Measurements from ENCODE around the gene RPL22.

Gene RPL22

DNA sequence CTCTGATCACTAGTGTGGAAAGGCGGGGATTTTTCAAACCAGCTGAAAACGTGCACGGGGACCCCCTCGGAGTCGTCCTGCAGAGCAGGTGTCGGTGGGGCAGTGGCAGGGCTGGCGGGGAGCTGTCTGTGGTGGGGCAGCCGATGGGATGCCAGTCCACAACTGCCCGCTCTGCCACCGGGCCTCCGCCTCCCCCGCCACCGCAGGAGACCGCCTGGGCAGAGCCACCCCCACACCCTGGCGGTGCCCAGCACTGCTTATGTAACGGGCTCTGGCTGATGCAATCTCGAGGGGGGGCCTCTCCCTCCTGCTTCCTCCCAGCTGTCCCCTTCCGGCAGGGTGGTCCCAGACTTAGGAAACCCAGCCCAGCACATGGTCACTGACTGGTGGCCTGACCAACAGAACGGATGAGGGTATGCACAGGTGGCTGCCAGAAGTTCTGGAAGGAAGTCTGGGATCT is 28.6 kb downstream of the RPL22 start:
- DNase-seq: peak; percentile 63

DNA sequence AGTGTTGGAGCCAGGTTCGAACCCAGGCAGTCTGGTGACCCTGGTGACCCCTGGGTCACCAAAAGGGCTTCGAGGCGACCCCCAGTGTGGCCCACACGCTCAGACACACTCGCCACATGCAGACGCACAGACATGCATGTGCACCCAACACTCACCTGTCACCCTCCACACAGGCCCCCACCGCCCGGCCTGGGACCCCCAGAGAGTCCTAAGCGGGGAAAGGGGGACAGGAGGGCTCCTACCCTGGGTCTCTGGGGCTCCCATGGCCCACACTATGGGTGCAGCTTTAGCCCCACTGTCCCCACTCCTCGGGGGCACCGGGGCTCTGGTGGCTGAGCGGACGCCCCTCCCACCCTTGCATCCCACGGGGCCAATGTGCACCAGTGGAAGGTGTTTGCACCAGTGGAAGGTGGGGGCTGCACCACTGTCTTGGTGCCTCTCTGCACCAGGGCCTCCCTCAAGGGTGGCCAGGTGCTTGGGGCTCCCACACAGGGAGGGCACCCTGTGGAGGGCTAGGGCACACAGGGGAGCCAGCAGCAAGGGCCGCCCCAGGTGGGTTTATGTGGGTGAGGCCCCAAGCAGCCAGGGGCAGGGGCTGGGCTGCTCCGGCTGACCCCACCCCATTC is 29.2 kb downstream of the RPL22 start:
- no peak for DNase-seq

GRCh38 chr1:6168947-6169586 is 30.3 kb downstream of the RPL22 start:
- DNase-seq: no peak

GRCh38 chr1:6167391-6168303 is 31.7 kb downstream of the RPL22 start:
- no peak for DNase-seq

DNA sequence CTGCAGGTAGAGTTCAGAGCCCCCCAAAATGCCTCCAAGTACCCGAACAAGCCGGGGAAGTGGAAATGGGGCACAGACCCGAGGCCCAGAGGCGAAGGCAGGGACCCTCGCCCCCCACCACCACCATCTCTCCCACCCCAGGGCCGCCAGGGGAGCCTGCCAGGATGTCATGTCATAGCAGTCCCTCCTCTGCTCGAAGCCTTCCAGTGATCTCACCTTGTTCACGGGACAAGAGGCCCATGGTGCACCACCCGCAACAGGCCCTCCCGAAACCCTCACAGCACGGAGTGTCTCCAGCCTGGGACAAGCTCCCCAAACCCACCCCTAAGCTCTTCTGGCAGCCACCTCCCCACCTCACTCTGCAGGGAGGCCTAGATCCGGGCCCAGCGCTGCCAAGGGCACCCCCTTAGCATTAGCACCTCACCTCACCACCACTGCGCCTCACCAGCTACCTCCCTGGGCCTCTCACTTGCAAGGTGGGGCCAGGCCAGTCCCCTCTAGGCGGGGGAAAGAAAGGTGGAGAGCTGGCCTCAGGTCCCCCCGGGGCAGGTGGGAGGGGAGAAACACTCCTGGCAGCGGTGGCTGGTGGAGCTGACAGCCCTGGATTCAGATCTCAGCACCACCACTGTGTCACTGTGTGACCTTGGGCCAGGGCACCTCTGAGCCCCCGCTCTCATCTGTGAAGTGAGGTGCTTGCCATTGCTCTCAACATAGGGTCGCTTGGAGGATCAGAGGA is 32.6 kb downstream of the RPL22 start:
- no peak for DNase-seq

GRCh38 chr1:6166221-6166620 is 33.2 kb downstream of the RPL22 start:
- DNase-seq: no peak

DNA sequence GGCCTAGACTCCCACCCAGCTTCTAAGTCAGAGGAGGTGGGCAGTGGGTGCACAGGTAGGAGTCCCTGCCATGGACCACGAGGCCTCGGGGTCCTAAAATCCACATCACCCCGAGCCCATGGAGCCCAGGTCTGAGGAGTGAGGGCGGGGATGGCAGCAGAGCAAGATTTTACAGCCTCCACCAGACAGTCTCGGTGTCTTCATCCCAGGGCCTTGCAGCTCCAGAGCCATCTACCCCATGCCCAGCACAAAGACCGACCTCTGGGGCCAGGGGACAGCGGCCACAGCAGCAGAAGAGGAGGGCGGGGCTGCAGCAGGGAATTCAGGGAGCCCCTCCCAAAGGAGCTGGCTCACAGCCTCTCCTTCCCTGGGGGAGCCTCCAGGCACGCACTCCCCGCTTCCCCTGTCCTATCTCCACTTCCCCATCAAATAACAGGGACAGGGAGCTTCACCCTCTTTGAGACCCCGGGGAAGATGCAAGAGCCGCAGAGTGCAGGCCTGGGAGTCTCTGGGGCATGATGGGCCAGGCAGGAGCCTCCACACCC is 33.9 kb downstream of the RPL22 start:
- DNase-seq: no peak

DNA sequence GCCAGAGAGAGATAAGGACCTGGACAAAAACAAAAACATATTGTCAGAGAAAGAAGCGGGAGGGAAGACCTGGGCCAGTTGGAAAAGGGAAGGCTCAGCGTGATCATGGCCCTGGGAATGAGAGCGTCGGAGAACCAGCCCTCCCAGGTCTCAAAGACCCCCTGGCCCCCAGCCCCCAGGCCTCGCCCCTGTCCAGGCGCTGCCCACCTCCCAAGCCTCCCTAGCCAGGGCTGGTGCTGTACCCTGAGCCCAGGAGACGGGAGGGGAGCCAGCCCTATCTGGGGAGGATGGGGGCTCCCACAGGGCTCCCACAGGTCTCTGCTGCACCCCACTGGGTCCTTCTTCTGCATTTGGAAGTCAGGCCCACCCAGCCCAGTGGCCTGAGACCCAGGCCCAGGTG is 34.4 kb downstream of the RPL22 start:
- no peak for DNase-seq

DNA sequence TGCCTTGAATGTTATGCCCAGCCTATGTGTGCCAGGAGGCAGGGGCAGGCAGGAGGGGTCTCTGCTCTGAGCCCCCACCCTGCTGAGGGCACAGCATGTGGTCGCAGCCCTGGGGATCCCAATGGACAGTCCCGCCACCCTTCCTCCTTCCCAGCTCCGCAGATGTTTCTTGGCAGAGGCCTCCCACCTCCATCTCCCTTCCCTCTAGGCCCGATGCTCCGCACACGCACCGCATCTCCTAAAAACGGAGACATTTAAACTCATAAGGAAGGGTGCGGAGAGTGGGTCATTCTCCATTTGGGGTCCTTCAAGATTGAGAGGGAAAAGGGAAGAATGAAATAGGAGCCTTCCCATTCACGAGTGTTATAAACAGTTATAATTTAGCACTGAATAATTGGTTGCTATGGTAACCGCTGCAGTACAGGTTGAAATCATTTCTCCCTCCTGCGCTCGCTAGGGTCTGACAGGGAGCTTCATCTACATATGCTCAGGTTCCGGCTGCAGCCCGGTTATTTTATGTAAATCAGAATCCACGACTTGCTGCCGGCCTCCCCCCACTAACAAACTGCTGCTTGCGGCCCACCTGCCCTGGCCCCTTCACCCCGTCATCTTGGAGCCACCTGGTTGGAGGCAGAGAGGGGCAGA is 35.3 kb downstream of the RPL22 start:
- no peak for DNase-seq

- DNase-seq: no peak
Measured at GRCh38 chr1:6163191-6163972, 36.0 kb downstream of the RPL22 start.

DNA sequence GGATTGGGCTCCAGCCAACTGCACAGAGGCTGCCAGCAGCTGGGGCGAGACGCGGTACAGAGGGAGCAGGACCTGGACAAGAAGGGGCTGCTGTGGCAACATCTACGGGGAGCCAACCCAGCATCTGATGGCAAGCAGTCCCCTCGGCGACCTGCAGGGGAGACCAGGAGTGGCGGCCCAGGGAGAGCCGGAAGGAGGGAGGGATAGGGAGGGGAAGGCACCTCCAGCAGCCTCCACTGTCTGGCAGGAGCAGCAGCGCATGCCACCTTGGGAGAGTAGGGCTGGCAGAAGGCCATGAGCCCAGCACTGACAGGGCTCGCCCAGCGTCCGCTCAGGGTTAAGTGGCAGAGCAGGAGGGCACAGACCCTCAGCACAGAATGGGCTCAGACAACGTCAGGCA is 36.6 kb downstream of the RPL22 start:
- DNase-seq: no peak

- no peak for DNase-seq
Measured at GRCh38 chr1:6162341-6162740, 37.1 kb downstream of the RPL22 start.

DNA sequence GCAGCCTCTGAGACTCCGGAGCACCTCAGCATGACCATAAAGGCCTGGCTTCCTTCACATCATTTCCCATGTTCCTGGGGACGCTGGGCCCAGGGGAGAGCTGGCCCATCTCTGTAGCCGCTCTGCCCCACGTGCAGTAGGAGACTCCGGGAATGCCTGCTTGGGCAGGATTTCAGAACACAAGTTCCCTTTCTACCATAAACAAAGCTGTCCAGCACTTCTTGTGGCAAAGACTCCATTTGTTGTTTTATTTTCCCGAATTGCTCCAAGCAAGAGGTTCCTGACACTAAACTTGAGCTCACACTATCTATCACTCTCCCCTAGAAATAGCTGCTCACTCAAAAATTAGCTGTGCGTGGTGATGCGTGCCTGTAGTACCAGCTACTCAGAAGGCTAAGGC is 41.2 kb downstream of the RPL22 start:
- DNase-seq: no peak

GRCh38 chr1:6157528-6158174 is 41.7 kb downstream of the RPL22 start:
- no peak for DNase-seq

- DNase-seq: no peak
Measured at GRCh38 chr1:6157132-6157527, 42.3 kb downstream of the RPL22 start.

- no peak for DNase-seq
Measured at GRCh38 chr1:6154525-6155319, 44.7 kb downstream of the RPL22 start.

DNA sequence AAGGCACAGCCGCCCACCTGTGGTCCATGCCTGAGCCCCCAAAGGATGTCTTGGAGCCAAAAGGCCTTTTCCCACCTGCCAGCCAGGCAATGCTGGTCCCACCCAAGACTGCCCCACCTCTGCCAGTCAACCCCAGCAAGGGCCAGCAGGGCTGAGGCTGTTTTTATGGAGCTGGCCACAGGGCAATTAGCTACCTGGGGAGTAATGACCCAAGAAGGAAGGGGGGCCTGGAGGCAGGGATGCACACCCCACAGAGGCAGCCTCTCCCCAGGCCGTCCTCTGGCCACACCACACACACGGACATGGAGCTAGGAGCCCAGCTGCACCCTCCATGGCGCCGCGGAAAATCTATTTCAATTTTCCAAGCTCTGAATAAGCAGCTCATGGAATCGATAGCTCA is 46.5 kb downstream of the RPL22 start:
- DNase-seq: no peak

GRCh38 chr1:6152181-6152580 is 47.2 kb downstream of the RPL22 start:
- no peak for DNase-seq

GRCh38 chr1:6151291-6151822 is 48.0 kb downstream of the RPL22 start:
- no peak for DNase-seq
